ENCODE measurements around the gene AKAP6.

GRCh38 chr14:32820682-32821081 lies 491.6 kb downstream of the AKAP6 start:
- TF ChIP-seq SRF (IDR thresholded peaks at IDR 0.05; ENCODE audit: low read depth): no peak
- TF ChIP-seq CTCF (IDR thresholded peaks at IDR 0.05 in 2 of 3, conservative IDR thresholded peaks at IDR 0.05 in 1 of 3; ENCODE audit: borderline replicate concordance in 1 of 3, insufficient read depth in 1 of 3, low read depth in 2 of 3, low read length in 2 of 3): no peak
- no peak for TF ChIP-seq EZH2phosphoT487 (IDR thresholded peaks at IDR 0.05; ENCODE audit: borderline replicate concordance)
- no peak for TF ChIP-seq POLR2A (IDR thresholded peaks at IDR 0.05; ENCODE audit: borderline replicate concordance, extremely low read depth, insufficient read depth, insufficient read length)
- TF ChIP-seq CBX3 (IDR thresholded peaks at IDR 0.05; ENCODE audit: low read depth): no peak
- TF ChIP-seq EGR1 (IDR thresholded peaks at IDR 0.05; ENCODE audit: low read depth): no peak
- TF ChIP-seq REST (IDR thresholded peaks at IDR 0.05; ENCODE audit: low read depth): no peak
- TF ChIP-seq JUND (IDR thresholded peaks at IDR 0.05): no peak
- no peak for TF ChIP-seq CEBPB (IDR thresholded peaks at IDR 0.05; ENCODE audit: low read depth)
- no peak for TF ChIP-seq EZH2 (IDR thresholded peaks at IDR 0.05)
- TF ChIP-seq ZBTB33 (IDR thresholded peaks at IDR 0.05; ENCODE audit: extremely low read depth, insufficient replicate concordance, low read length): no peak
- no peak for TF ChIP-seq ZFX (IDR thresholded peaks at IDR 0.05)
